Immature natural killer cell (primary cell): ENCODE results near the gene RNF17. TPM values are rescaled to one million over a fixed set of nuclear protein-coding genes. Genes with fewer than 3 reads are reported as not detected.
A peak's percentile ranks its signal among the peaks of the same experiment; 100 is the strongest.

Source experiments
- DNase-seq, 3 donors: peaks; one replicate each; pipeline ENCODE4 v3.0.0; 2022; ENCODE audit warnings: mixed read lengths in 1 of 3
- H3K27ac Mint-ChIP-seq, 6 donors: one replicate each; pipeline ENCODE4 v1.8.0; 2020; ENCODE audit warnings: mixed read lengths in 6 of 6, mild to moderate bottlenecking in 5 of 6, inconsistent platforms in 4 of 6, moderate library complexity in 3 of 6
- H3K27me3 Mint-ChIP-seq, 3 donors: one replicate each; pipeline ENCODE4 v1.8.0; 2020 to 2021; ENCODE audit warnings: low read depth in 3 of 3, mild to moderate bottlenecking in 3 of 3, mixed read lengths in 3 of 3, moderate library complexity in 3 of 3, inconsistent platforms in 1 of 3
- H3K36me3 Mint-ChIP-seq, 3 donors: one replicate each; pipeline ENCODE4 v1.8.0; 2020; ENCODE audit warnings: mixed read lengths in 3 of 3, inconsistent platforms in 2 of 3, mild to moderate bottlenecking in 2 of 3
- H3K4me1 Mint-ChIP-seq, 2 donors: one replicate each; pipeline ENCODE4 v1.8.0; 2020; ENCODE audit warnings: inconsistent platforms in 2 of 2, mild to moderate bottlenecking in 2 of 2, mixed read lengths in 2 of 2, moderate library complexity in 1 of 2
- H3K4me3 Mint-ChIP-seq, 5 donors: one replicate each; pipeline ENCODE4 v1.8.0; 2020; ENCODE audit warnings: mild to moderate bottlenecking in 5 of 5, mixed read lengths in 5 of 5, inconsistent platforms in 3 of 5, moderate library complexity in 3 of 5
- H3K9me3 Mint-ChIP-seq, 6 donors: one replicate each; pipeline ENCODE4 v1.8.0; 2020; ENCODE audit warnings: mild to moderate bottlenecking in 6 of 6, mixed read lengths in 6 of 6, inconsistent platforms in 4 of 6, moderate library complexity in 3 of 6
- polyA plus RNA-seq, 3 donors: library from polyadenylated mRNA; unstranded; fragments of 300-500 nt; fragmentation: Illumina TruSeq; gene quantifications; one replicate each; pipeline ENCODE4 v1.2.3, GENCODE V29; 2021

The RNF17 gene
- polyA plus RNA-seq, 3 donors from 2014 or later = not detected

DNA sequence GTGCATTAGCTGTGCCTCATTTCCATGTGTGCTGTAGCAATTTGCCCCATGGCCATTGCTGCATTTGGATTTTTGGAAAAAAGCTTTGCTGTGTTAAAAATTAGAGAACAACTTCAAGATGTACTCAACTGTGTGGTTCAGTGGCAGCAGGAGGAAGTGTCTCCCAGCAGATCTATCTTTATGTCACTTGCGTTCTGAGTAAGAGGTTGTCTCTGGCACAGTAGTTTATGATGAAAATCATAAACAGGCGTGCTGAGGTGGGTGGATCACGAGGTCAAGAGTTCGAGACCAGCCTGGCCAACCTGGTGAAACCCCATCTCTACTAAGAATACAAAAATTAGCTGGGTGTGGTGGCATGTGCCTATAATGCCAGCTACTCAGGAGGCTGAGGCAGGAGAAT, 29.0 kb upstream of the RNF17 start:
- no peaks in the 10 kb centered on the region for H3K36me3 Mint-ChIP-seq
- DNase-seq = no peak
- H3K27me3 Mint-ChIP-seq = peaks cover 2 to 7% (median 2%) of the 10 kb centered on the region in 3 donors

DNA sequence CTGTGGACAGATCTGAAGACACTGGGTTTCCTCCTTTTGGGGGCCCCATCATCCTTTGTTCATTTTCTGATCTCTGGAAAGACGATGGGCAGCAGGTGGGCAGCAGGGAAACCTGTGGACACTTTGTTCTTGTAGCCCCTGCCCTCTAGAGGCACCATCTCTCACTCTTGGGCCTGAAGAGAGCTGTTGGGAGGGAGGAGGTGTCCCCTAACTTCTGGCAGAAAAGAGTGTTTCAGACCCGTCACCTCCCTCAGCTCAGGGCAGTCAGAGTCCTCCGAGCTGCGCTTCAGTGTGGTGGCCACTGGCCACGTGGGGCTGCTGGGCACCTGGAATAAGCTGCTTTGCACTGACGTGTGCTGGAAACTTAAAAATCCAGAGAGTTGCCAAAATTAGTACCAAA, 26.9 kb upstream of the RNF17 start:
- Mint-ChIP-seq H3K27me3 (peaks cover 2 to 6% (median 2%) of the 10 kb centered on the region in 3 donors), H3K36me3 (no peaks in the 10 kb centered on the region), H3K9me3 (no peaks in the 10 kb centered on the region), H3K4me1 (no peaks in the 10 kb centered on the region), H3K27ac (no peak overlapping the region), H3K4me3 (no peak overlapping the region)
- no peak for DNase-seq

More for the DNA sequence above, 29.0 kb upstream of the RNF17 start:
- Mint-ChIP-seq H3K9me3 (peaks cover 0 to 8% (median 1%) of the 10 kb centered on the region in 6 donors), H3K4me1 (no peaks in the 10 kb centered on the region), H3K4me3 (no peak overlapping the region), H3K27ac (no peak overlapping the region)

DNA sequence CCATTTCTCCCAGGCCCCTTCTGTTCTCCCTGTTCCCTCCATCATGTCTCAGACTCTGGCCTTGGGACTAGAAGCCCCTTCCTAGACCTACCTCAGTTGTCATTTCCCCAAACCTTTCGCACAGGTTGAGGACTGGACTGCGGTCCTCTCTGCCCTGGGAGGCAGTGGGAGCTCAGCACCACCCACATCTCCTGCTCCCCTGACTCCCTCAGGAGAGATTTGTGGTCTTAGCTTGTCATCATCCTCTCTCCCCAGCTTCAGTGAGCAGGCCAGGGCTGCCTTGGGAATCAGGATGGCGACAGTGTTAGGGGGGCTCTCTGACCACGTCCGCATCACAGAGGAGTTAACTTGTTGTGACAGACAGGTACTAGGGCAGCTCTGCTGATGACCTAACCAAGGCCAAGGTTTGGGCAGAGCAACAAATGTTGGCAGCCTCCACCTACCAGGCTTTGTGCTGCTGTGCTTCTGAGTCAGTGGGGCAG, 25.6 kb upstream of the RNF17 start:
- H3K4me1 Mint-ChIP-seq = no peaks in the 10 kb centered on the region

DNA sequence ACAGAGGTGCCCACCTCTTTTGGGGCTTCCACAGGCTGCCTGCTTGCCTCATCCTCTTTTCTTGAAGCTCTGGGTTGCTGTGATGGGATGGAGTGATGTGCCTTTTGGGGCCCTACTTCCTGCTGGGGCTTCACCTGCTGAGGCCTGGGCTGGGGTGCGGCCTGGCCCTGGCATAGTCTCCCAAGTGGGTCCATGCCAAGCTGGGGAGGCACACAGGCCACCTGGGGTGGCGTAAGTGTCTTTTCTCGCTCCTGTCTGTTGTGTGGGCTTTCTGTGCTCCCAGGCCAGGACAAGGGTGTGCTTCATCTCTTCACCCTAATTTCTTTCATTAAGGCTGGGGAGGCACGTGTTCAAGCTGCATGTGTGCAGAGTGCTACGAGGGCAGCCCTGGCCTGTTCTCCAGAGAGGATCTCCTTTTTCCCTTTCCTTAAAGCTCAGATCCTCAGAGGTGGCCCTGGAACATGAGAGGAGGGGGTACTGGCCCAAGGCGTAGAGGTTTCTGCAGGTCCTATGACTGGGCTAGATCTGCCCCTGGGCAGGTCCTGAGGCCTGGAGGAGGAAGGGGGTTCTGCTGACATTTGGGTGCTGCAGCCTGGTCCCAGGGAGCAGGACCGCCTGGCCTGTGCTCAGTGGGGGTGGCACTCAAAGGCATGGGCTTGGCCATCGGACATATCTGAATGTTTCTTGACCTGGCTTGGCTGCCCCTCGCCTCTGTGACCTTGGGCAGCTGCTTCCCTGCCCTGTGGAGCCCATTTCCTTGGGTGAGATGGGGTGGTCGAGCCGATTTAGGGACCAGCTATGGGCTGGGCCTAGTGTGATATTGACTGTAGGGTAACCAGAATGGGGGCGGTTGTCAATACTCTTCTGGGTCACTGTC, 23.7 kb upstream of the RNF17 start:
- Mint-ChIP-seq H3K27me3 (peaks cover 2 to 4% (median 3%) of the 10 kb centered on the region in 3 donors), H3K36me3 (no peaks in the 10 kb centered on the region), H3K9me3 (no peaks in the 10 kb centered on the region), H3K4me1 (no peaks in the 10 kb centered on the region), H3K27ac (no peak overlapping the region), H3K4me3 (no peak overlapping the region)
- DNase-seq = no peak

More for the DNA sequence above, 25.6 kb upstream of the RNF17 start:
- no peaks in the 10 kb centered on the region for H3K9me3 Mint-ChIP-seq
- H3K4me3 Mint-ChIP-seq = no peak overlapping the region
- H3K36me3 Mint-ChIP-seq = no peaks in the 10 kb centered on the region
- H3K27ac Mint-ChIP-seq = no peak overlapping the region
- peaks cover 0 to 2% (median under 1%) of the 10 kb centered on the region in 3 donors for H3K27me3 Mint-ChIP-seq
- DNase-seq = no peak

DNA sequence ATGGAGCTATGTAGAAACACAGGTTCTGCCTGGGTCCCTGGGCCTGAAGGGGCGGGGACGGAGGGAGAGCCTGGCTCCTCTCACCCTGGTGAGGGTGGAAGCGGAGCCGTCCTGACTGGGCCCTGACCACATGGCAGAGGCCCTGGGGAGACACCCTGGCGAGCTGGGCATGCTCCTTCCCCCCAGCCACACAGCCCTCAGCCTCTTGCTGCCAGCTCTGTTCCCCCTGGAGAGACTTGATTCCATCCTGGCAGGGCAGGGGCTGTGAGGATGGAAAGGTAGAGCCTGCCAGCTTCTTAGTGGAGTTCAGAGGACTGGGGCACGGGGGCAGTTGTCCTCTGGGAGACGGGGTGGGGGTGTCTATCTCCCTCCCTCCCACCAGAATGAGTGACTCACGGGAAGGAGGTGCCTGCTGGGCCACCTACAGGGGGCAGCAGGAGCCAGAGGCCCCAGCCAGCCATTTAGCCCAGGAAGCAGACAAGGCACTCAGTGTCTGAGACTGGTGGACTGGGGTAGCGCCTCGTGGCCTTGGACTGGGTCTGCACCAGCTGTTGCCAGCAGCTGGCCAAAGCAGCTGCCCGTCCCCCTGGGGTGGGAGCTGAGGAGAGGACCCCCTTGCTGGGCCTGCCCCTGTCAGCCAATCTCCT, 22.8 kb upstream of the RNF17 start:
- Mint-ChIP-seq H3K27ac (no peak overlapping the region), H3K4me1 (no peaks in the 10 kb centered on the region), H3K4me3 (no peak overlapping the region), H3K27me3 (peaks cover 2 to 6% (median 3%) of the 10 kb centered on the region in 3 donors), H3K9me3 (no peaks in the 10 kb centered on the region), H3K36me3 (no peaks in the 10 kb centered on the region)
- DNase-seq = no peak

DNA sequence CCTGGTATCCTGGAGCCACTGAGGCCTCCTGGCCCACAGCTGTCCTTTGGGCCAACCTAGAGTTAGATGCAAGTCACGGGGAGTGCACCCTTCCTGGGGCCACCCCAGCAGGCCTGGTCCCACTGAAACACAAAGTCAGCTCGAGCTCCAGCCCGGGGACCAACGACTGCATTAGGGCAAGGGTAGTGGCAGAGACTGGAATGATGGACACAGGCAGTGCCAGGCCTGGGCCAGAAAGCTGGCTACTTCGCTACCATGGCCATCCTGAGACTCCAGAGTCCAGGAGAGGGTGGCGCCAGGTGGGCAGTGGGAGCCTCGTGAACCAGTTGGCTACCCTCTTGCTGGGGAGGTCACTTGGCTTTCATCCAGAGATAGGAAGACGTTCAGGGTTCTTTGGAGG, 22.2 kb upstream of the RNF17 start:
- H3K27me3 Mint-ChIP-seq = peaks cover 2 to 6% (median 3%) of the 10 kb centered on the region in 3 donors
- H3K27ac Mint-ChIP-seq = no peak overlapping the region
- no peak overlapping the region for H3K4me3 Mint-ChIP-seq
- DNase-seq = no peak
- no peaks in the 10 kb centered on the region for H3K9me3 Mint-ChIP-seq
- no peaks in the 10 kb centered on the region for H3K36me3 Mint-ChIP-seq
- H3K4me1 Mint-ChIP-seq = no peaks in the 10 kb centered on the region

DNA sequence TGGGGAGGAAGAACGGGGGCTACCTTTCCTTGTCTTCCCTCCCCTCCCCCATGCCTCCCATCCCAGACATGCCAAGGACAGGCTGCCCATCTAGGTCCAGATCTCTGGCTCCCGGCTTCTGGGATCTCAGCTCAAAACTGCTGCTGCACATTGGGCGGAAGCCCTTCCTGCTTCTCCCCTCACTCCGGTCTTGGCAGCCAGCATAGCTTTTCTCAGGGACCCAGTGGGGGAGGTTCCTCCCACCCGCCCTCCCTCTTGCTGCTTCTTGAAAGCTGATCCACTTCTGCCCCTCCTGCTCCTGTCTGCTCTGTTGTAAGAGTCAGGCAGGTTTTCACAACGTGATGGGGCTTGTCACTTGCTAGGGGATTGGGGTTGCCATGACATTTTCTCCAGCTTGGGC, 21.7 kb upstream of the RNF17 start:
- no peak for DNase-seq
- H3K36me3 Mint-ChIP-seq = no peaks in the 10 kb centered on the region
- peaks cover 0 to 2% of the 10 kb centered on the region in 2 donors for H3K4me1 Mint-ChIP-seq
- H3K27ac Mint-ChIP-seq = no peak overlapping the region
- peaks cover 2 to 10% (median 5%) of the 10 kb centered on the region in 3 donors for H3K27me3 Mint-ChIP-seq
- H3K4me3 Mint-ChIP-seq = no peak overlapping the region
- H3K9me3 Mint-ChIP-seq = no peaks in the 10 kb centered on the region

DNA sequence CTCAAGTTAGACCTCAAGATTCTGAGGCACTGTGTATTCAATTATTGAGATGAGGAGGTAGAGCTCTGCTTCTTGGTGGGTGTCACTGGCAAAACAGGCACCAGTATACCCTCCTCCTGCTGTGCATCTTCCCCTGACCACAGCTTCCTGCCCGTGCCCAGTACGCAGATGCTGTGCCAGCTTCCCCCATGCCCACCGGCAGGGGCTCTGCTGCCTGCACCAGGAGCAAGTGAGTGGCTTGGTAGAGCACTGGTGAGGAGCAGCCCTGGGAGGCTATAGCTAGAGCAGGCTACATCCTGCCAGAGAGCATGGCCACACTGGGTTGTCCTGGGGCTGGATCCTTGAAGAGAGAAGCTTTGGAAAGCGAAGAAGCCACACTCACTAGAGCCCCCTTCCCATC, 21.0 kb upstream of the RNF17 start:
- H3K4me1 Mint-ChIP-seq = peaks cover 0 to 5% of the 10 kb centered on the region in 2 donors
- no peaks in the 10 kb centered on the region for H3K36me3 Mint-ChIP-seq
- peaks cover 3 to 13% (median 5%) of the 10 kb centered on the region in 3 donors for H3K27me3 Mint-ChIP-seq
- H3K9me3 Mint-ChIP-seq = no peaks in the 10 kb centered on the region
- DNase-seq = no peak
- H3K4me3 Mint-ChIP-seq = no peak overlapping the region
- no peak overlapping the region for H3K27ac Mint-ChIP-seq

DNA sequence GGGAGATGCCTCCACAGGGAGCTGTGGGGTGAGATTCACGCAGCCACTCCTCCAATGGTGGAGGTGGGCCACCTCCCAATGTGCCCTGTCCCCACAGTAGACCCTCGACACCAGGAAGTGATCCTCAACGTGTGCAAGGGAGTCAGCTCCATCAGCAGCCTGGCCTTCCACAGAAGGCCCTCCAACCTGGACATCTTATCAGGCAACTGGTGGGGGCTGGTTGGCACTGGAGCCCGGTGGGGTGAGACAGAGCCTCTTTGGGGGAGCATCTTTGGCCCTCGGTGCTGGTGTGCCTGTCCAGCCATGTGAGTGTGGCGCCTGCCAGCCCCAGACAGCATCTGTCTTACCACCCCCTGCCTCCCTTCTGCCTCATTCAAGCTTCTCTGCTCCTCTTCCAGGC, 19.7 kb upstream of the RNF17 start:
- H3K4me1 Mint-ChIP-seq = peaks cover 0 to 7% of the 10 kb centered on the region in 2 donors
- H3K4me3 Mint-ChIP-seq = no peak overlapping the region
- no peaks in the 10 kb centered on the region for H3K36me3 Mint-ChIP-seq
- H3K27ac Mint-ChIP-seq = no peak overlapping the region
- peaks cover 5 to 15% (median 9%) of the 10 kb centered on the region in 3 donors for H3K27me3 Mint-ChIP-seq
- DNase-seq = no peak
- H3K9me3 Mint-ChIP-seq = no peaks in the 10 kb centered on the region

DNA sequence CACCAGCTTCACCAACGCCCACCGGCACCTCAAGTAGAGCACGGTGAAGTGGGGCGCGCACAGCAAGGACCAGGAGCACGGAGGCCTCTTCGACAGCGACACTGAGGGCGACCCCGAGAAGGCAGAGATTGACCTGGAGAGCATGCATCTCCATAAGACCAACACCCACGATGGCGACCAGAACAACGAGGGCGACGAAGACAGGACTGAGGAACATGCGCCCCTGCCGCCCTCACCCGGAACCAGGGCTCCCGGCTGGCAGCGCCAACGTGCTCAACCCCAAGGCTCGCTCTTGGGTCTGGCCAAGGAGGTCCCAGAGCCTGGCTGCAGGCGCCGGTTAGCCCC, 18.5 kb upstream of the RNF17 start:
- Mint-ChIP-seq H3K4me3 (peak overlapping the region in 1 of 5 donors; percentile 40), H3K27ac (no peak overlapping the region), H3K9me3 (no peaks in the 10 kb centered on the region), H3K36me3 (no peaks in the 10 kb centered on the region), H3K27me3 (peaks cover 5 to 15% (median 9%) of the 10 kb centered on the region in 3 donors), H3K4me1 (peaks cover 0 to 7% of the 10 kb centered on the region in 2 donors)
- no peak for DNase-seq

DNA sequence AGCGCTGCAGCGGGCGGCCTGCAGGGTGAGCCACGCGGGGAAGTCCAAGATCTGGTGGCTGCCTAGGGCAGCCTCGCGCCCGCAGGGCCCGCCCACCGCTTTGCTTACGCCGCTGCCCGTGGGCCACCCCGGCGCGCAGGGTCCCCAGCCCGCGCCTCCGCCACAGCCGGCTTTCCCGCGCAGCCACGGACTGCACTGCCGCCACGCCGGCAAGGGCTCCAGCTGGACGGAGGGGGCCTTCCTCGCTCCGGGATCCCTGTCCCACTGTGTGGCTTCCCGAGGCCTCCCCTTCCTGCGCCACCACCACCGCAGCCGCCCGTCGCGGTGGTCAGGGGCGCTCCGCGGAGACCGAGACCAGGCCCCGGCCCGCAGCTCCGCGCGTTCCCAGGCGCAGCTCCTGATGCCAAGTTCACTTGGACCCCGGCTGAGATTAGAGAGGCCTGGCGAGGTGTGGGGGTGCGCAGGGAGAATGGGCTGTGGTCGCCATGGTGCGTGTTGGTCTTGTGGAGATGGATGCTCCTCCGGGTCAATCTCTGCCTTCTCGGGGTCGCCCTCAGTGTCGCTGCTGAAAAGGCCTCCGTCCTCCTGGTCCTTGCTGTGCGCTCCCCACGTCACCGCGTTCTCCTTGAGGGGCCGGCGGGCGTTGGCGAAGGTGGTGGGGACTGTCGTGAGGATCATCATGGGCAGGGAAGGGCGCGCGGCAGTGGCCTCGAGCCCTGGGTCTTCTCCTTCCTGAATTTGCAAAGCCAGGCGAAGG, 17.9 kb upstream of the RNF17 start:
- H3K27me3 Mint-ChIP-seq = peaks cover 5 to 15% (median 9%) of the 10 kb centered on the region in 3 donors
- no peak for DNase-seq
- H3K9me3 Mint-ChIP-seq = no peaks in the 10 kb centered on the region
- no peak overlapping the region for H3K4me3 Mint-ChIP-seq
- no peak overlapping the region for H3K27ac Mint-ChIP-seq
- H3K4me1 Mint-ChIP-seq = peaks cover 0 to 7% of the 10 kb centered on the region in 2 donors
- H3K36me3 Mint-ChIP-seq = no peaks in the 10 kb centered on the region

DNA sequence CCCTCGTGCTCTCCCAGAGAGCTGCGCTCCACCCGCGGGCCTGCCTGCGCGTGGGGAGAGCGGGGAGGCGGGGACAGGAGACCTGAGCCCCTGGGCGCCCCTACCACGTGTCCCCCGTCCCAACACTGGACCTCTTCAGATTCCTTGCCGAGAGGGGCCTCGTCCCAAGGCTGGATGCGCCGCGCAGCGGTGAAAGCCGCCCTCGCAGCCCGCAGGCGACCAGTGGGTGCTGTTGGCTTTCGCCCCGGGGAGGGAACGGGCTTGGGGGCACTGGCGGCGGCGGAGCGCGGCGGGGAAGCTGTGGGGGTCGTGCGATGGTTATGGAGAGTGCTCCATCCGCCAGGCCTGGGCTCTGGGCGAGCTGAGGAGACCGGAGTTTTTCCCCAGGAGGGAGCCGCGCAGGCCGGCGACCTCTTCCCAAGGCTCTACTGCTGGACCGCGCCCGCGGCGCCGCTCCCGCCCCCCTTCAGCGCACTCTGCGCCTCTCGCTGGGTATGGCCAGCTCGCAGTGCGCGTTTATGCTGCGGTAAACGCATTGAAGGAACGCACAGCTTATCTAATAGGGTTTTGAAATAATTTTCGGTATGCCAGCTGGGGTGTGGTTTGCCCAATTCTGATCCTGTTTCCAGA, 17.2 kb upstream of the RNF17 start:
- H3K27me3 Mint-ChIP-seq = peaks cover 5 to 17% (median 9%) of the 10 kb centered on the region in 3 donors
- DNase-seq = no peak
- H3K4me1 Mint-ChIP-seq = peaks cover 0 to 7% of the 10 kb centered on the region in 2 donors
- H3K27ac Mint-ChIP-seq = no peak overlapping the region
- no peaks in the 10 kb centered on the region for H3K9me3 Mint-ChIP-seq
- H3K36me3 Mint-ChIP-seq = no peaks in the 10 kb centered on the region
- H3K4me3 Mint-ChIP-seq = no peak overlapping the region

DNA sequence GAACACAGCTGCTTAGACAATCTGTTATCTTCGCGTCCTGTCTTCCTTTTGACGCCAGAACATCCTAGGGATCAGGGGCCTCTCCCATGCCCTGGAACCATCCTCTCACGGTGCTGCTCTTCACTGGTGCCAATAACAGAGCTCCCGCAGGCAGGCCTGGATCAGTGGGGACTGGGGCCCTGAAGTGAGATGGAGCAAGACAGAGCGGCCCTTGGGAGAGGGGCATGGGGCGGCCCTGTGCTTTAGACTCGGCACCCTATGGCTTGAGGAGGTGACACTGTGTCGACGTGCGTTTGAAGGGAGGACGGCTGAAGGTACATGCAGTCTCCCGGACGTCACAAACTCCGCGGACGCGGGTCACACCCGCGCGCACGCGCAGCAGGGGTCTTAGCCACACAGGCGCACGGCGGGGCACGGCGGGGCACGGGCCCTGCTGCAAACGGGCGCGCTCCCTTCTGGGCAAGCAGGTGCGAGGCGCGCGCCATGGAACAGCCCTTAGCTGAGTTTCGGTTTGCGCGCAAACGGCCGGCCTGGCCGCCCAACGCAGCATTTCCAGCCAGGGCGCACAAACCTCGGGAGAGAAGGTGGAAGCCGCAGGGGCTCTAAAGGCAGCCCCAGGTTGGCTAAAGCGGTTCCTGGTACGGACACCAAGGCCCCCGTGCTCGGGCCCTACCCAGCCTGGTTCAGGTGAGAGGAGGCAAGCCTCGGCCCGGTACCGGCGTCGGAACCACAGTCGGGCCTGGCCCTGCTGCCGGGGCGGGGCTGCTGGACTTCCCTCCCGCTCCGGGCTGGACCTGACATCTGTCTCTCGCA, 16.5 kb upstream of the RNF17 start:
- DNase-seq = no peak
- Mint-ChIP-seq H3K36me3 (no peaks in the 10 kb centered on the region), H3K27me3 (peaks cover 5 to 22% (median 9%) of the 10 kb centered on the region in 3 donors), H3K4me3 (peak overlapping the region in 1 of 5 donors; percentile 38), H3K4me1 (peaks cover 0 to 7% of the 10 kb centered on the region in 2 donors), H3K9me3 (no peaks in the 10 kb centered on the region), H3K27ac (no peak overlapping the region)
